Sigmoid colon (tissue), 4 donors: ENCODE measurements around the gene RNF7.
"Not testable (repeated sequence)": the region's sequence is repeated elsewhere in the genome, so short reads cannot be mapped to it uniquely, and the experiment has no call there.

Experiments
- EP300 ChIP-seq, 4 donors: sonication (generic); formaldehyde crosslinking; IDR thresholded peaks; one replicate each; pipeline ENCODE4 v1.6.1; 2017; ENCODE audit warnings: antibody characterized with exemption in 4 of 4
- POLR2A ChIP-seq, 2 donors: fragments of 450-650 bp; IDR thresholded peaks; one replicate each; pipeline ENCODE4 v1.6.1; 2016; ENCODE audit warnings: antibody characterized with exemption in 2 of 2, mild to moderate bottlenecking in 2 of 2, moderate library complexity in 2 of 2
- POLR2AphosphoS5 ChIP-seq, 4 donors: sonication (generic); formaldehyde crosslinking; IDR thresholded peaks; one replicate each; pipeline ENCODE4 v1.6.1; 2017; ENCODE audit warnings: antibody characterized with exemption in 4 of 4
- TF ChIP-seq, protein P1 (sequence below), 4 experiments: fragments of 450-650 bp in 3 of 4; fragments of 200-600 bp in 1 of 4; IDR thresholded peaks; one replicate each; pipeline ENCODE4 v1.5.1; 2016 to 2019; ENCODE audit warnings: antibody characterized with exemption in 4 of 4, mild to moderate bottlenecking in 3 of 4, moderate library complexity in 2 of 4

DNA sequence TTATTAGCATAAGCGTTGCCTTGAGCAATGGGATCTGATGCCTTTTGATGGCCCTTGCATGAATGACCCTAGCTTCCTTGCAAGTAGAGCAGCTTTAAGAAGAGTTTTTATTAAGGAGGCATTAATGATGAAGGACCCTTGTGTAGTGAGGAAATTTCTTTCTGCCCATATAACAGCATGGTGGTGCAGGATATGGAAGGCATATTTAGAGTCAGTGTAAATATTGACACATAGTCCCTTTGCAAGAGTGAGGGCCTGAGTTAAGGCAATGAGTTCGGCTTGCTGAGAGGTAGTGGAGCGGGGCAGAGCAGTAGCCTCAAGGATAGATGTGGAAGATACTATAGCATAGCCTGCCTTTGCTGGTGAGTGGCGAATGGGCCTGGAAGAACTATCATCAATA is 45.1 kb upstream of the RNF7 start:
- TF ChIP-seq, protein P1, sequence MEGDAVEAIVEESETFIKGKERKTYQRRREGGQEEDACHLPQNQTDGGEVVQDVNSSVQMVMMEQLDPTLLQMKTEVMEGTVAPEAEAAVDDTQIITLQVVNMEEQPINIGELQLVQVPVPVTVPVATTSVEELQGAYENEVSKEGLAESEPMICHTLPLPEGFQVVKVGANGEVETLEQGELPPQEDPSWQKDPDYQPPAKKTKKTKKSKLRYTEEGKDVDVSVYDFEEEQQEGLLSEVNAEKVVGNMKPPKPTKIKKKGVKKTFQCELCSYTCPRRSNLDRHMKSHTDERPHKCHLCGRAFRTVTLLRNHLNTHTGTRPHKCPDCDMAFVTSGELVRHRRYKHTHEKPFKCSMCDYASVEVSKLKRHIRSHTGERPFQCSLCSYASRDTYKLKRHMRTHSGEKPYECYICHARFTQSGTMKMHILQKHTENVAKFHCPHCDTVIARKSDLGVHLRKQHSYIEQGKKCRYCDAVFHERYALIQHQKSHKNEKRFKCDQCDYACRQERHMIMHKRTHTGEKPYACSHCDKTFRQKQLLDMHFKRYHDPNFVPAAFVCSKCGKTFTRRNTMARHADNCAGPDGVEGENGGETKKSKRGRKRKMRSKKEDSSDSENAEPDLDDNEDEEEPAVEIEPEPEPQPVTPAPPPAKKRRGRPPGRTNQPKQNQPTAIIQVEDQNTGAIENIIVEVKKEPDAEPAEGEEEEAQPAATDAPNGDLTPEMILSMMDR (IDR thresholded peaks at IDR 0.05) = not testable (repeated sequence)
- not testable (repeated sequence) for TF ChIP-seq POLR2AphosphoS5, POLR2A, EP300 (IDR thresholded peaks at IDR 0.05)
